Activated T-cell treated with anti-CD3 and anti-CD28 coated beads for 1 hour (primary cell): ENCODE results near the gene PPP2R2C.

Source experiments
- DNase-seq: peaks from one replicate; pipeline ENCODE4 v3.0.0-alpha.2; 2020; ENCODE audit warnings: low read depth

Gene PPP2R2C

GRCh38 chr4:6447672-6448171 lies 24.7 kb downstream of the PPP2R2C start:
- no peak for DNase-seq

- no peak for DNase-seq
Observed at GRCh38 chr4:6446538-6447451, 25.6 kb downstream of the PPP2R2C start.

- no peak for DNase-seq
Observed at GRCh38 chr4:6446130-6446482, 26.3 kb downstream of the PPP2R2C start.

- DNase-seq: no peak
Observed at GRCh38 chr4:6445403-6446129, 26.8 kb downstream of the PPP2R2C start.

GRCh38 chr4:6444582-6444981 lies 27.8 kb downstream of the PPP2R2C start:
- no peak for DNase-seq

- DNase-seq: no peak
Observed at GRCh38 chr4:6443035-6444023, 29.1 kb downstream of the PPP2R2C start.

GRCh38 chr4:6442555-6442954 lies 29.9 kb downstream of the PPP2R2C start:
- DNase-seq: no peak

GRCh38 chr4:6441758-6442157 lies 30.7 kb downstream of the PPP2R2C start:
- no peak for DNase-seq

- no peak for DNase-seq
Observed at GRCh38 chr4:6441202-6441582, 31.2 kb downstream of the PPP2R2C start.

GRCh38 chr4:6440506-6441201 lies 31.8 kb downstream of the PPP2R2C start:
- DNase-seq: no peak

GRCh38 chr4:6439120-6439762 lies 33.2 kb downstream of the PPP2R2C start:
- no peak for DNase-seq

- DNase-seq: no peak
Observed at GRCh38 chr4:6437826-6438238, 34.6 kb downstream of the PPP2R2C start.

- DNase-seq: no peak
Observed at GRCh38 chr4:6435010-6435409, 37.4 kb downstream of the PPP2R2C start.

GRCh38 chr4:6430927-6431326 lies 41.5 kb downstream of the PPP2R2C start:
- DNase-seq: no peak

- no peak for DNase-seq
Observed at GRCh38 chr4:6427439-6428090, 44.8 kb downstream of the PPP2R2C start.

GRCh38 chr4:6426571-6427438 lies 45.6 kb downstream of the PPP2R2C start:
- DNase-seq: no peak

- no peak for DNase-seq
Observed at GRCh38 chr4:6425911-6426310, 46.5 kb downstream of the PPP2R2C start.

- no peak for DNase-seq
Observed at GRCh38 chr4:6425336-6425735, 47.1 kb downstream of the PPP2R2C start.

GRCh38 chr4:6424425-6424824 lies 48.0 kb downstream of the PPP2R2C start:
- no peak for DNase-seq
